GM12878 (cell line): ENCODE results near the gene SLC38A3. TPM values are rescaled to one million over a fixed set of nuclear protein-coding genes. Genes with fewer than 3 reads are reported as not detected.

Experiments used
- CHD1 ChIP-seq: IDR thresholded peaks from 2 replicates; pipeline ENCODE4 v1.6.1; 2012; ENCODE audit warnings: low read depth, low read length, improper control_type of control experiment
- CREM ChIP-seq: IDR thresholded peaks from 2 replicates; pipeline ENCODE4 v1.6.1; 2014; ENCODE audit warnings: antibody characterized with exemption, low read depth
- FOXK2 ChIP-seq: fragments of 450-650 bp; IDR thresholded peaks from 2 replicates; pipeline ENCODE4 v1.6.1; 2017; ENCODE audit warnings: mild to moderate bottlenecking, moderate library complexity
- GATAD2B ChIP-seq: fragments of 450-650 bp; conservative IDR thresholded peaks from 2 replicates; pipeline ENCODE4 v1.6.1; 2017; ENCODE audit warnings: low read depth, mild to moderate bottlenecking, moderate library complexity
- IKZF1 ChIP-seq: fragments of 450-650 bp; conservative IDR thresholded peaks from 2 replicates; pipeline ENCODE4 v1.6.1; 2017; ENCODE audit warnings: antibody characterized with exemption, mild to moderate bottlenecking
- IRF5 ChIP-seq: fragments of 450-650 bp; IDR thresholded peaks from 2 replicates; pipeline ENCODE4 v1.6.1; 2017; ENCODE audit warnings: borderline replicate concordance
- JUNB ChIP-seq: IDR thresholded peaks from 2 replicates; pipeline ENCODE4 v1.6.1; 2016; ENCODE audit warnings: antibody characterized with exemption, mild to moderate bottlenecking
- NBN ChIP-seq: fragments of 450-650 bp; IDR thresholded peaks from 2 replicates; pipeline ENCODE4 v1.6.1; 2016
- NR2C1 ChIP-seq: fragments of 450-650 bp; IDR thresholded peaks from 2 replicates; pipeline ENCODE4 v1.6.1; 2017; ENCODE audit warnings: antibody characterized with exemption, mild to moderate bottlenecking, moderate library complexity
- RCOR1 ChIP-seq: conservative IDR thresholded peaks from 2 replicates; pipeline ENCODE4 v1.6.1; 2012; ENCODE audit warnings: low read depth, low read length, improper control_type of control experiment
- SMARCA5 ChIP-seq: fragments of 450-650 bp; IDR thresholded peaks from 2 replicates; pipeline ENCODE4 v1.6.1; 2017; ENCODE audit warnings: mild to moderate bottlenecking
- SUPT20H ChIP-seq: IDR thresholded peaks from 2 replicates; pipeline ENCODE4 v1.6.1; 2011; ENCODE audit warnings: low read depth, mild to moderate bottlenecking, low read length, moderate library complexity, borderline replicate concordance; ENCODE audit not compliant: control insufficient read depth
- ZBTB4 ChIP-seq: fragments of 450-650 bp; formaldehyde crosslinking; IDR thresholded peaks from 2 replicates; pipeline ENCODE4 v1.4.0; 2022; ENCODE audit warnings: mild to moderate bottlenecking, moderate library complexity
- ZNF24 ChIP-seq: fragments of 450-650 bp; IDR thresholded peaks from 2 replicates; pipeline ENCODE4 v1.6.1; 2017; ENCODE audit warnings: antibody characterized with exemption, mild to moderate bottlenecking
- ZNF592 ChIP-seq: fragments of 450-650 bp; IDR thresholded peaks from 2 replicates; pipeline ENCODE4 v1.6.1; 2017; ENCODE audit warnings: mild to moderate bottlenecking, moderate library complexity
- polyA plus RNA-seq, 11 experiments: library from polyadenylated mRNA; depleted of rRNA in 4 of 11; unstranded in 6 of 11; stranded (reverse) in 5 of 11; fragments of >200 nt; fragmentation: Nextera tagmentation in 4 of 11; fragmentation: Illumina TruSeq in 1 of 11; extraction: Ambion mirVana in 4 of 11; extraction: Trizol in 1 of 11; gene quantifications; 1 replicate in 1 of 11; 2 replicates in 10 of 11; pipeline versions ENCODE4 v1.2.1 to v1.2.3, GENCODE V29; 2011 to 2016; ENCODE audit warnings: inconsistent platforms in 2 of 11, missing spikeins in 2 of 11, low read depth in 1 of 11
- total RNA-seq, 4 experiments: library from RNA; depleted of rRNA in 3 of 4; stranded (reverse); fragments of >200 nt in 3 of 4; fragmentation: Illumina TruSeq in 1 of 4; extraction: Trizol in 1 of 4; gene quantifications; 2 replicates each; pipeline versions ENCODE4 v1.2.1 to v1.2.3, GENCODE V29; 2013 to 2021
- TF ChIP-seq, protein P1 (sequence below): fragments of 450-650 bp; IDR thresholded peaks from 2 replicates; pipeline ENCODE4 v1.6.1; 2016; ENCODE audit warnings: mild to moderate bottlenecking, moderate library complexity, borderline replicate concordance
- TF ChIP-seq, protein P2 (sequence below): fragments of 450-650 bp; IDR thresholded peaks from 2 replicates; pipeline ENCODE4 v1.6.1; 2017; ENCODE audit warnings: mild to moderate bottlenecking

Gene SLC38A3
- total and polyA plus RNA-seq, 10 of the 15 experiments (the other 5 are each of a cell fraction or from before 2014, with no cell fraction given), result 0.14 TPM; not detected in 9

DNA sequence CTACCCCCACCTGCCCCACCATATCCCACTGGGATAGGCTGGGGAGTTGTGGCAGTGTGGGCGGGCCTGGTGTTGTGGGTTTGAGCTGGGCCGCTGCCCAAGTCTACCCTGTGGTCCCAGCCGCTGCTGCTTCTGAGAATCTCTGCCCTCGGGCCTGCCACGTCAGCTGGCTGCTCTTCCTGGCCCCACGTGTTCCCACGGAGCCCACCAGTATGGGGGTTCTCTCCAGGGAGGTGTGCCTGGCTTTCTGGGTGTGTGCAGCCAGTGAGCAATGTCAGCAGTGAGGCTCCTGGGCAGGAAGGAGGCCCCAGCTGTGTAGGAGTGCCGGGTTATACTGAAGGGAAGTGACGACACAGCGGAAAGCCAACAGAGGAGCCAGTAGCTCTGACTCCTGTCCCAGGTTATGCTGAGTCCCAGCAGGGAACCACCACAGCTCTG lies 41.5 kb downstream of the SLC38A3 start (continued):
- TF ChIP-seq CHD1 (no peak), IKZF1 (peak; percentile 21), ZBTB4 (CRISPR knock-in tag) (no peak), SUPT20H (no peak), NR2C1 (peak; percentile 47), JUNB (no peak), ZNF24 (no peak), RCOR1 (no peak), CREM (peak; percentile 48; the same call in 1 of the 2 replicates), SMARCA5 (0 out of 2 replicates have a peak, but pooled peaks have one; percentile 9), FOXK2 (no peak), ZNF592 (no peak), NBN (no peak), IRF5 (no peak), GATAD2B (no peak)
- TF ChIP-seq, protein P1, sequence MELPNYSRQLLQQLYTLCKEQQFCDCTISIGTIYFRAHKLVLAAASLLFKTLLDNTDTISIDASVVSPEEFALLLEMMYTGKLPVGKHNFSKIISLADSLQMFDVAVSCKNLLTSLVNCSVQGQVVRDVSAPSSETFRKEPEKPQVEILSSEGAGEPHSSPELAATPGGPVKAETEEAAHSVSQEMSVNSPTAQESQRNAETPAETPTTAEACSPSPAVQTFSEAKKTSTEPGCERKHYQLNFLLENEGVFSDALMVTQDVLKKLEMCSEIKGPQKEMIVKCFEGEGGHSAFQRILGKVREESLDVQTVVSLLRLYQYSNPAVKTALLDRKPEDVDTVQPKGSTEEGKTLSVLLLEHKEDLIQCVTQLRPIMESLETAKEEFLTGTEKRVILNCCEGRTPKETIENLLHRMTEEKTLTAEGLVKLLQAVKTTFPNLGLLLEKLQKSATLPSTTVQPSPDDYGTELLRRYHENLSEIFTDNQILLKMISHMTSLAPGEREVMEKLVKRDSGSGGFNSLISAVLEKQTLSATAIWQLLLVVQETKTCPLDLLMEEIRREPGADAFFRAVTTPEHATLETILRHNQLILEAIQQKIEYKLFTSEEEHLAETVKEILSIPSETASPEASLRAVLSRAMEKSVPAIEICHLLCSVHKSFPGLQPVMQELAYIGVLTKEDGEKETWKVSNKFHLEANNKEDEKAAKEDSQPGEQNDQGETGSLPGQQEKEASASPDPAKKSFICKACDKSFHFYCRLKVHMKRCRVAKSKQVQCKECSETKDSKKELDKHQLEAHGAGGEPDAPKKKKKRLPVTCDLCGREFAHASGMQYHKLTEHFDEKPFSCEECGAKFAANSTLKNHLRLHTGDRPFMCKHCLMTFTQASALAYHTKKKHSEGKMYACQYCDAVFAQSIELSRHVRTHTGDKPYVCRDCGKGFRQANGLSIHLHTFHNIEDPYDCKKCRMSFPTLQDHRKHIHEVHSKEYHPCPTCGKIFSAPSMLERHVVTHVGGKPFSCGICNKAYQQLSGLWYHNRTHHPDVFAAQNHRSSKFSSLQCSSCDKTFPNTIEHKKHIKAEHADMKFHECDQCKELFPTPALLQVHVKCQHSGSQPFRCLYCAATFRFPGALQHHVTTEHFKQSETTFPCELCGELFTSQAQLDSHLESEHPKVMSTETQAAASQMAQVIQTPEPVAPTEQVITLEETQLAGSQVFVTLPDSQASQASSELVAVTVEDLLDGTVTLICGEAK, result peak; percentile 66
- TF ChIP-seq, protein P2, sequence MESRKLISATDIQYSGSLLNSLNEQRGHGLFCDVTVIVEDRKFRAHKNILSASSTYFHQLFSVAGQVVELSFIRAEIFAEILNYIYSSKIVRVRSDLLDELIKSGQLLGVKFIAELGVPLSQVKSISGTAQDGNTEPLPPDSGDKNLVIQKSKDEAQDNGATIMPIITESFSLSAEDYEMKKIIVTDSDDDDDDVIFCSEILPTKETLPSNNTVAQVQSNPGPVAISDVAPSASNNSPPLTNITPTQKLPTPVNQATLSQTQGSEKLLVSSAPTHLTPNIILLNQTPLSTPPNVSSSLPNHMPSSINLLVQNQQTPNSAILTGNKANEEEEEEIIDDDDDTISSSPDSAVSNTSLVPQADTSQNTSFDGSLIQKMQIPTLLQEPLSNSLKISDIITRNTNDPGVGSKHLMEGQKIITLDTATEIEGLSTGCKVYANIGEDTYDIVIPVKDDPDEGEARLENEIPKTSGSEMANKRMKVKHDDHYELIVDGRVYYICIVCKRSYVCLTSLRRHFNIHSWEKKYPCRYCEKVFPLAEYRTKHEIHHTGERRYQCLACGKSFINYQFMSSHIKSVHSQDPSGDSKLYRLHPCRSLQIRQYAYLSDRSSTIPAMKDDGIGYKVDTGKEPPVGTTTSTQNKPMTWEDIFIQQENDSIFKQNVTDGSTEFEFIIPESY, result no peak
